Ishikawa (cell line): ENCODE results near the gene RTEL1.

Experiments
- CEBPB ChIP-seq: IDR thresholded peaks from 2 replicates; pipeline ENCODE4 v1.6.1; 2012
- CREB1 ChIP-seq: IDR thresholded peaks from 2 replicates; pipeline ENCODE4 v1.6.1; 2012; ENCODE audit warnings: low read depth
- EGR1 ChIP-seq: IDR thresholded peaks from 2 replicates; pipeline ENCODE4 v1.6.1; 2012
- EP300 ChIP-seq: IDR thresholded peaks from 2 replicates; pipeline ENCODE4 v1.6.1; 2012; ENCODE audit warnings: borderline replicate concordance
- FOXM1 ChIP-seq: IDR thresholded peaks from 2 replicates; pipeline ENCODE4 v1.6.1; 2012; ENCODE audit warnings: low read depth, borderline replicate concordance
- MAX ChIP-seq: IDR thresholded peaks from 2 replicates; pipeline ENCODE4 v1.6.1; 2012
- NFIC ChIP-seq: IDR thresholded peaks from 2 replicates; pipeline ENCODE4 v1.6.1; 2012
- RAD21 ChIP-seq: IDR thresholded peaks from 2 replicates; pipeline ENCODE4 v1.6.1; 2012; ENCODE audit warnings: low read depth
- TAF1 ChIP-seq: IDR thresholded peaks from 2 replicates; pipeline ENCODE4 v1.6.1; 2012; ENCODE audit warnings: low read depth, mild to moderate bottlenecking
- TCF12 ChIP-seq: IDR thresholded peaks from 2 replicates; pipeline ENCODE4 v1.6.1; 2012; ENCODE audit warnings: low read depth
- TEAD4 ChIP-seq: IDR thresholded peaks from 2 replicates; pipeline ENCODE4 v1.6.1; 2012
- USF1 ChIP-seq: IDR thresholded peaks from 2 replicates; pipeline ENCODE4 v1.6.1; 2012
- YY1 ChIP-seq: IDR thresholded peaks from 2 replicates; pipeline ENCODE4 v1.6.1; 2012; ENCODE audit warnings: low read depth
- ZBTB7A ChIP-seq: IDR thresholded peaks from 2 replicates; pipeline ENCODE4 v1.6.1; 2012; ENCODE audit warnings: low read depth
- TF ChIP-seq, protein P1 (sequence below): IDR thresholded peaks from 2 replicates; pipeline ENCODE4 v1.6.1; 2012; ENCODE audit warnings: low read depth, mild to moderate bottlenecking

Gene RTEL1

DNA sequence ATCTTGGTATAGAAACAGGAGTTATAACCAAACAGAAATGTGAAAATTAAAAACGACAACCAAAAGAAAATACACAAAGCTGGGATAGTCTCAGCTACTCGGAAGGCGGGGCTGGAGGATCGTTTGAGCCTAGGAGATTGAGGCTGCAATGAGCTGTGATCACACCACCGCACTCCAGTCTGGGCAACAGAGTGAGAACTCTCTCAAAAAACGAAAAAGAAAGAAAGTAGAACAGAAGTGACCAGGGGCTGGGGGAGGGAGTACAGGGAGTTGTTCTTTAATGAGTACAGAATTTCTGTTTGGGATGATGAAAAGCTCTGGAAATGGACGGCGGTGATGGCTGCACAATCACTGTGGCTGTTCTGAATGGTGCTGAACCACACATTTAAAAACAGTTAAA, 37.1 kb upstream of the RTEL1 start:
- TF ChIP-seq TAF1 = no peak
- TF ChIP-seq TCF12 = no peak

DNA sequence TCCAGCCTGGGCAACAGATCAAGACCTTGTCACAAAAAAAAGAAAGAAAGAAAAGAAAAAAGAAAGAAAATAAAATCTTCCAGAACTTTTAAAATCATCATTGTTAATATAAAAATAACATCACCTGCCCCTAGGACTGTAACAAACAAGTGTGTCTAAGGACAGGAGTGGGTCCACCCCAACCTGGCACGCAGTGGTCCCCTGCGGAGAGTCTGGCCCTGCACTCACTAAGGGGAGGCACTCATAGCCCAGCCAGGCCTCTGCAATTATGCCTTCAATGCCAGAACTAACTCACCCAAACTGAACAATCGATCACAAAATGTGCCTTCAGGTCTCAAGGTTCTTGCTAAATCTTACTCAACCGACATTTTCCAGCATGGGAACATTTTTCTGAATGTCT, 36.0 kb upstream of the RTEL1 start:
- TF ChIP-seq YY1 = no peak

DNA sequence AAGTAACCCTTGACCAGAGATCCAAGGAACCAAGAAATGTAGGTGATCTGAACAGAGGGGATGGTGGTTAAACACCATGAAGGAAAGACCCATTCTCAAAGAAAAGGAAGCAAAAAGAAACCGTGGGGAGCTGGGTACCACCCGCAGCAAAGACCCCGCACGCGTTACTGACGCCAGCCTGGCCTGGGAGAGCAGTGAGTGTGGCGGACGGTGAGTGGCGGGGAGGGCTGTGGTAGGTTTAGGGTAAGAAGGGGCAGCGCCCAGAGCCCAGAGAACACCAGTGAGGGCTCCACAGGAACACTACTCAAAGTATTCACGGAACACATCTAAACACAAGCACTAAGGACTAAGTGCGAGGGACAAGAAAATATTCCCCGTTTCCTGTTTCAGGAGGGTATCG, 35.4 kb upstream of the RTEL1 start:
- TF ChIP-seq CEBPB (no peak), TAF1 (no peak), ZBTB7A (no peak), EGR1 (no peak), CREB1 (no peak), EP300 (no peak), NFIC (no peak), TEAD4 (no peak), RAD21 (no peak), TCF12 (no peak), FOXM1 (no peak), YY1 (no peak), MAX (no peak), USF1 (no peak)
- TF ChIP-seq, protein P1, sequence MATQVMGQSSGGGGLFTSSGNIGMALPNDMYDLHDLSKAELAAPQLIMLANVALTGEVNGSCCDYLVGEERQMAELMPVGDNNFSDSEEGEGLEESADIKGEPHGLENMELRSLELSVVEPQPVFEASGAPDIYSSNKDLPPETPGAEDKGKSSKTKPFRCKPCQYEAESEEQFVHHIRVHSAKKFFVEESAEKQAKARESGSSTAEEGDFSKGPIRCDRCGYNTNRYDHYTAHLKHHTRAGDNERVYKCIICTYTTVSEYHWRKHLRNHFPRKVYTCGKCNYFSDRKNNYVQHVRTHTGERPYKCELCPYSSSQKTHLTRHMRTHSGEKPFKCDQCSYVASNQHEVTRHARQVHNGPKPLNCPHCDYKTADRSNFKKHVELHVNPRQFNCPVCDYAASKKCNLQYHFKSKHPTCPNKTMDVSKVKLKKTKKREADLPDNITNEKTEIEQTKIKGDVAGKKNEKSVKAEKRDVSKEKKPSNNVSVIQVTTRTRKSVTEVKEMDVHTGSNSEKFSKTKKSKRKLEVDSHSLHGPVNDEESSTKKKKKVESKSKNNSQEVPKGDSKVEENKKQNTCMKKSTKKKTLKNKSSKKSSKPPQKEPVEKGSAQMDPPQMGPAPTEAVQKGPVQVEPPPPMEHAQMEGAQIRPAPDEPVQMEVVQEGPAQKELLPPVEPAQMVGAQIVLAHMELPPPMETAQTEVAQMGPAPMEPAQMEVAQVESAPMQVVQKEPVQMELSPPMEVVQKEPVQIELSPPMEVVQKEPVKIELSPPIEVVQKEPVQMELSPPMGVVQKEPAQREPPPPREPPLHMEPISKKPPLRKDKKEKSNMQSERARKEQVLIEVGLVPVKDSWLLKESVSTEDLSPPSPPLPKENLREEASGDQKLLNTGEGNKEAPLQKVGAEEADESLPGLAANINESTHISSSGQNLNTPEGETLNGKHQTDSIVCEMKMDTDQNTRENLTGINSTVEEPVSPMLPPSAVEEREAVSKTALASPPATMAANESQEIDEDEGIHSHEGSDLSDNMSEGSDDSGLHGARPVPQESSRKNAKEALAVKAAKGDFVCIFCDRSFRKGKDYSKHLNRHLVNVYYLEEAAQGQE = no peak

- peak; percentile 93 for TF ChIP-seq CEBPB
- no peak for TF ChIP-seq TCF12
- no peak for TF ChIP-seq MAX
- no peak for TF ChIP-seq NFIC
Measured at GRCh38 chr20:63624486-63624885, 33.6 kb upstream of the RTEL1 start.

- no peak for TF ChIP-seq EP300
- no peak for TF ChIP-seq FOXM1
- TF ChIP-seq MAX = no peak
- TF ChIP-seq NFIC = no peak
- TF ChIP-seq, protein P1 = no peak
- TF ChIP-seq EGR1 = no peak
- TF ChIP-seq TAF1 = no peak
- no peak for TF ChIP-seq YY1
- no peak for TF ChIP-seq RAD21
- TF ChIP-seq ZBTB7A = no peak; the same call in none of the 2 replicates
- TF ChIP-seq USF1 = no peak
- no peak for TF ChIP-seq TCF12
- no peak for TF ChIP-seq CEBPB
- no peak for TF ChIP-seq CREB1
- no peak for TF ChIP-seq TEAD4
Measured at GRCh38 chr20:63625771-63626423, 32.2 kb upstream of the RTEL1 start.

- TF ChIP-seq USF1 = no peak
- TF ChIP-seq EGR1 = 0 out of 2 replicates have a peak, but pooled peaks have one; percentile 21
- TF ChIP-seq ZBTB7A = peak; percentile 85
- peak; percentile 82 for TF ChIP-seq YY1
Measured at GRCh38 chr20:63626424-63627128, 31.5 kb upstream of the RTEL1 start, which contains the start of gene GMEB2. Gene GMEB2 (minus strand): TSS chr20:63627101. CDS start chr20:63619397, 7,704 bp downstream.
